CD8-positive, alpha-beta memory T cell (primary cell): ENCODE data around the gene FAM185A. TPM values are rescaled to one million over a fixed set of nuclear protein-coding genes. Genes with fewer than 3 reads are reported as not detected.
"Not testable (repeated sequence)": the region's sequence is repeated elsewhere in the genome, so short reads cannot be mapped to it uniquely, and the experiment has no call there.

ENCODE experiments used
- CTCF ChIA-PET: fragments of 350-600 bp; sonication (Branson Sonifier 250); formaldehyde crosslinking; loops from one replicate; lab custom pipeline; 2021; ENCODE audit warnings: antibody characterized with exemption; lab: Charles Lee
- POLR2A ChIA-PET: fragments of 350-600 bp; sonication (Branson Sonifier 250); formaldehyde crosslinking; loops from one replicate; lab custom pipeline; 2021; ENCODE audit warnings: antibody characterized with exemption; lab: Charles Lee
- DNase-seq, 5 donors: peaks; one replicate each; pipeline versions ENCODE4 v3.0.0 to v3.0.0-alpha.2; 2020 to 2022; ENCODE audit warnings: mixed read lengths in 1 of 5
- H3K27ac ChIP-seq: one replicate; pipeline ENCODE4 v1.7.0; 2013; ENCODE audit warnings: low read depth, mild to moderate bottlenecking, low read length, moderate library complexity
- H3K27me3 ChIP-seq: 2 replicates; pipeline ENCODE4 v1.7.0; 2013; ENCODE audit warnings: low read length, mild to moderate bottlenecking; ENCODE audit not compliant: insufficient read depth, poor library complexity, severe bottlenecking
- H3K36me3 ChIP-seq: 2 replicates; pipeline ENCODE4 v1.7.0; 2013; ENCODE audit warnings: mild to moderate bottlenecking, low read length, moderate library complexity; ENCODE audit not compliant: insufficient read depth
- H3K4me1 ChIP-seq: 2 replicates; pipeline ENCODE4 v1.7.0; 2013; ENCODE audit warnings: mild to moderate bottlenecking, low read length, moderate library complexity; ENCODE audit not compliant: insufficient read depth
- H3K4me3 ChIP-seq: 2 replicates; pipeline ENCODE4 v1.7.0; 2013; ENCODE audit warnings: mild to moderate bottlenecking, low read length
- H3K9me3 ChIP-seq: 2 replicates; pipeline ENCODE4 v1.7.0; 2013; ENCODE audit warnings: mild to moderate bottlenecking, low read length
- H3K27ac Mint-ChIP-seq, 8 donors: one replicate each; pipeline ENCODE4 v1.8.0; 2020 to 2021; ENCODE audit warnings: mixed read lengths in 8 of 8, mild to moderate bottlenecking in 6 of 8, inconsistent platforms in 3 of 8, moderate library complexity in 3 of 8
- H3K27me3 Mint-ChIP-seq, 2 donors: one replicate each; pipeline ENCODE4 v1.8.0; 2020 to 2021; ENCODE audit warnings: mixed read lengths in 2 of 2, mild to moderate bottlenecking in 1 of 2, moderate library complexity in 1 of 2
- H3K36me3 Mint-ChIP-seq, 3 donors: one replicate each; pipeline ENCODE4 v1.8.0; 2020 to 2021; ENCODE audit warnings: mixed read lengths in 3 of 3, inconsistent platforms in 1 of 3, mild to moderate bottlenecking in 1 of 3
- H3K4me1 Mint-ChIP-seq, 3 donors: one replicate each; pipeline ENCODE4 v1.8.0; 2020 to 2021; ENCODE audit warnings: mixed read lengths in 3 of 3, inconsistent platforms in 1 of 3, mild to moderate bottlenecking in 1 of 3
- H3K4me3 Mint-ChIP-seq, 7 donors: one replicate each; pipeline ENCODE4 v1.8.0; 2020 to 2021; ENCODE audit warnings: mixed read lengths in 7 of 7, mild to moderate bottlenecking in 6 of 7, moderate library complexity in 4 of 7, inconsistent platforms in 2 of 7
- H3K9me3 Mint-ChIP-seq, 5 donors: one replicate each; pipeline ENCODE4 v1.8.0; 2020 to 2022; ENCODE audit warnings: mixed read lengths in 5 of 5, mild to moderate bottlenecking in 3 of 5, moderate library complexity in 2 of 5, inconsistent platforms in 1 of 5
- polyA plus RNA-seq: library from polyadenylated mRNA; unstranded; fragments of 300-500 nt; fragmentation: Illumina TruSeq; gene quantifications from one replicate; pipeline ENCODE4 v1.2.3, GENCODE V29; 2021
- total RNA-seq, 2 experiments: library from RNA; stranded (reverse); gene quantifications; one replicate each; pipeline ENCODE4 v1.2.3, GENCODE V29; 2021

FAM185A gene
- total and polyA plus RNA-seq, 3 experiments from 2014 or later, result 8.9 to 11.4 (median 10.4) TPM

DNA sequence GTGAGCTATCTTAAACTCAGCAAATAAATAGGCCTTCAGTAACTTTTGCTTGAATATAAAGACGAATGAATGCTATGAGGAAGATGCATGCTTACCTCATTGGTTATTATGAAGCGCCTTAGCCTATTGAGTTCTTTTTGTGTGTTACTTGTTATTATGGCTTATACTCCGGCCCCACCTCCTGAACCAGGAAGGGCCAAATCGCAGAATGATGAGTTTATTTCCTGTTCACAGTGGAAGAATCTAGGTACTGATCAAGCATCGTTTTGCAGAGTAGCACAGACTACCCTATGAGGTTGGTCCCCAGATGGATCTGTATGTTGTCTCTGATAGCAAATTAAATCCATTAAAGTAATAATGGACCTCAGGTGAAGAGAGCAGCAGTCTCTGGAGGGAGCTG is 42.6 kb downstream of the FAM185A start:
- H3K4me1 ChIP-seq, H3K27ac ChIP-seq, H3K9me3 ChIP-seq, CTCF ChIA-PET, H3K27me3 Mint-ChIP-seq, H3K4me3 Mint-ChIP-seq, H3K36me3 ChIP-seq, H3K27me3 ChIP-seq, H3K27ac Mint-ChIP-seq, POLR2A ChIA-PET, H3K4me1 Mint-ChIP-seq, H3K4me3 ChIP-seq, DNase-seq, H3K9me3 Mint-ChIP-seq: not testable (repeated sequence)
- peaks cover 7 to 25% (median 15%) of the 10 kb centered on the region in 3 donors for H3K36me3 Mint-ChIP-seq

- POLR2A ChIA-PET, result not testable (repeated sequence)
Measured at GRCh38 chr7:102791831-102792230, 43.0 kb downstream of the FAM185A start.

GRCh38 chr7:102794567-102794966 is 45.8 kb downstream of the FAM185A start:
- H3K27ac Mint-ChIP-seq, H3K27me3 ChIP-seq, H3K36me3 ChIP-seq, H3K4me1 ChIP-seq, CTCF ChIA-PET, H3K9me3 Mint-ChIP-seq, H3K27ac ChIP-seq, H3K9me3 ChIP-seq, H3K4me3 Mint-ChIP-seq, H3K27me3 Mint-ChIP-seq, H3K4me1 Mint-ChIP-seq, DNase-seq, H3K4me3 ChIP-seq, POLR2A ChIA-PET: not testable (repeated sequence)
- peaks cover 8 to 32% (median 12%) of the 10 kb centered on the region in 3 donors for H3K36me3 Mint-ChIP-seq

More at GRCh38 chr7:102791831-102792230, 43.0 kb downstream of the FAM185A start:
- H3K4me3 ChIP-seq, H3K4me3 Mint-ChIP-seq, CTCF ChIA-PET, H3K9me3 ChIP-seq, H3K27ac Mint-ChIP-seq, H3K9me3 Mint-ChIP-seq, H3K4me1 ChIP-seq, H3K27me3 Mint-ChIP-seq, H3K27ac ChIP-seq, H3K27me3 ChIP-seq, DNase-seq, H3K36me3 ChIP-seq, H3K4me1 Mint-ChIP-seq: not testable (repeated sequence)
- H3K36me3 Mint-ChIP-seq, result peaks cover 6 to 29% (median 15%) of the 10 kb centered on the region in 3 donors

GRCh38 chr7:102795987-102796595 is 47.3 kb downstream of the FAM185A start:
- H3K4me1 Mint-ChIP-seq, H3K27me3 ChIP-seq, CTCF ChIA-PET, H3K36me3 ChIP-seq, H3K27me3 Mint-ChIP-seq, H3K4me1 ChIP-seq, H3K4me3 ChIP-seq, H3K4me3 Mint-ChIP-seq, DNase-seq, H3K27ac ChIP-seq, H3K27ac Mint-ChIP-seq, POLR2A ChIA-PET, H3K9me3 ChIP-seq: not testable (repeated sequence)
- Mint-ChIP-seq H3K36me3 (peaks cover 6 to 37% (median 8%) of the 10 kb centered on the region in 3 donors), H3K9me3 (peaks cover 0 to 10% (median 4%) of the 10 kb centered on the region in 5 donors)

- Histone ChIP-seq H3K27ac (no peak overlapping the region), H3K4me3 (no peak overlapping the region), H3K9me3 (no peaks in the 10 kb centered on the region), H3K36me3 (no peaks in the 10 kb centered on the region), H3K4me1 (no peaks in the 10 kb centered on the region), H3K27me3 (no peaks in the 10 kb centered on the region)
- H3K4me3 Mint-ChIP-seq, result no peak overlapping the region
- POLR2A ChIA-PET, result no interaction called here
- no peaks in the 10 kb centered on the region for H3K27me3 Mint-ChIP-seq
- H3K9me3 Mint-ChIP-seq, result peaks cover 2 to 9% (median 6%) of the 10 kb centered on the region in 5 donors
- DNase-seq, result no peak
- CTCF ChIA-PET, result no interaction called here
- no peaks in the 10 kb centered on the region for H3K4me1 Mint-ChIP-seq
- peaks cover 10 to 19% (median 18%) of the 10 kb centered on the region in 3 donors for H3K36me3 Mint-ChIP-seq
- no peak overlapping the region for H3K27ac Mint-ChIP-seq
Measured at GRCh38 chr7:102806613-102807012, 57.8 kb downstream of the FAM185A start.

GRCh38 chr7:102810916-102811315 is 62.1 kb downstream of the FAM185A start:
- H3K4me1 Mint-ChIP-seq, result no peaks in the 10 kb centered on the region
- no peak overlapping the region for H3K4me3 ChIP-seq
- POLR2A ChIA-PET, result no interaction called here
- no peaks in the 10 kb centered on the region for H3K9me3 Mint-ChIP-seq
- peaks cover 0 to 23% (median 18%) of the 10 kb centered on the region in 3 donors for H3K36me3 Mint-ChIP-seq
- H3K4me3 Mint-ChIP-seq, result no peak overlapping the region
- no peaks in the 10 kb centered on the region for H3K4me1 ChIP-seq
- H3K27ac Mint-ChIP-seq, result no peak overlapping the region
- H3K27me3 ChIP-seq, result no peaks in the 10 kb centered on the region
- no peaks in the 10 kb centered on the region for H3K9me3 ChIP-seq
- CTCF ChIA-PET, result no interaction called here
- H3K27ac ChIP-seq, result no peak overlapping the region
- H3K27me3 Mint-ChIP-seq, result no peaks in the 10 kb centered on the region
- H3K36me3 ChIP-seq, result no peaks in the 10 kb centered on the region
- DNase-seq, result no peak

DNA sequence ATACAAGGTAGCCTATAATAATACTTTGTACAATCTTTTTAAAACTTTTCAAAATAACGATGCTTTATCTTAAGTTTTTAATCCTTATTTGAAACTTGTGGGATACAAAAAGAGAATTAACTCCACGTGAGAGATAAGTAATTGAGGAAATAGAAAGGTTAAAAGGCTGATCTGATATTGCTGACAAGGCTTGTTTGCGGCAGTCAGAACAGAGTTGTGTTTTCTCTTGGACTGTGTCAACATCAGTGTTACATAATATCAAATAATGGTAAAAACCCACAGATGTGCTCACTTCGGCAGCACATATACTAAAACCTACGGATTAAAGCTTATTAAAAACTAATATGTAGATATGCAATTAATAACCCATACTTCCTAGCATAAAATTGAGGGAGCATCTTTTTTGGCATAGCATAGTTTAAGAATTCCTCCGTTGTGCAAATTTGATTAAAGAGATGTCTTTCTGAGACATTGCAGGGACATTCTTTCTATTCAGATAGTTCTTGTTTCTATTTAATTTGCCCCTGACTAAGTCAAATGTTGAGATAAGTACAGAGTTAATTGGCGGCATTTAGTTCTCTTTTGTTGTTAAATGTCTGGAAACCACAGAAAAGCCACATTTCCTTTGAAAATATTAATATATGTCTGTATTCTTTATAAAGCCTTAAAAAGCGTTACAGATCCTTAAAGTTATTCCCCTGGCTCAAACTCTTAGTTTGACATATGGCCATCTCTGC is 63.3 kb downstream of the FAM185A start:
- DNase-seq, result no peak
- no peaks in the 10 kb centered on the region for H3K27me3 Mint-ChIP-seq
- H3K4me1 Mint-ChIP-seq, result no peaks in the 10 kb centered on the region
- H3K9me3 Mint-ChIP-seq, result no peaks in the 10 kb centered on the region
- Histone ChIP-seq H3K4me1 (no peaks in the 10 kb centered on the region), H3K27ac (no peak overlapping the region), H3K9me3 (no peaks in the 10 kb centered on the region), H3K36me3 (no peaks in the 10 kb centered on the region), H3K4me3 (no peak overlapping the region), H3K27me3 (no peaks in the 10 kb centered on the region)
- peaks cover 0 to 23% (median 15%) of the 10 kb centered on the region in 3 donors for H3K36me3 Mint-ChIP-seq
- H3K4me3 Mint-ChIP-seq, result no peak overlapping the region
- no peak overlapping the region for H3K27ac Mint-ChIP-seq
- ChIA-PET CTCF (no interaction called here), POLR2A (interaction anchor here (0.5 kb wide), 1 partner anchor 1485 kb away, joined by 4 read pairs; no protein-coding TSS in a partner anchor)

GRCh38 chr7:102813191-102814024 is 64.6 kb downstream of the FAM185A start:
- Mint-ChIP-seq H3K27me3 (no peaks in the 10 kb centered on the region), H3K4me1 (no peaks in the 10 kb centered on the region), H3K4me3 (no peak overlapping the region), H3K36me3 (peaks cover 0 to 20% (median 17%) of the 10 kb centered on the region in 3 donors), H3K9me3 (no peaks in the 10 kb centered on the region), H3K27ac (no peak overlapping the region)
- H3K27me3 ChIP-seq, result no peaks in the 10 kb centered on the region
- H3K9me3 ChIP-seq, result no peaks in the 10 kb centered on the region
- no peaks in the 10 kb centered on the region for H3K36me3 ChIP-seq
- POLR2A ChIA-PET, result no interaction called here
- H3K4me3 ChIP-seq, result no peak overlapping the region
- no peaks in the 10 kb centered on the region for H3K4me1 ChIP-seq
- CTCF ChIA-PET, result no interaction called here
- DNase-seq, result no peak
- H3K27ac ChIP-seq, result no peak overlapping the region
